Activated CD4-positive, alpha-beta T cell treated with anti-CD3 and anti-CD28 coated beads, Interleukin-10, Interleukin-2, amounts not matched to agents 100 ng/mL and 50 ng/mL, durations not matched to agents 16 hours and 8 hours (primary cell): Measurements from ENCODE around the gene STYXL2.

ENCODE experiments used
- DNase-seq: peaks from one replicate; pipeline ENCODE4 v3.0.0-alpha.2; 2020

The STYXL2 gene

GRCh38 chr1:167137793-167138510 is 44.1 kb downstream of the STYXL2 start:
- no peak for DNase-seq

- no peak for DNase-seq
These were observed 44.8 kb downstream of the STYXL2 start for GRCh38 chr1:167138703-167139102.

GRCh38 chr1:167141963-167142362 is 48.1 kb downstream of the STYXL2 start:
- DNase-seq = no peak
